ENCODE measurements around the gene MLXIP. TPM values are rescaled to one million over a fixed set of nuclear protein-coding genes. Genes with fewer than 3 reads are reported as not detected.

Gene MLXIP
- total and polyA plus RNA-seq, 2 experiments from 2014 or later, result 16.2 to 23.0 TPM

GRCh38 chr12:122111089-122111641, 32.6 kb downstream of the MLXIP start:
- H3K4me3 ChIP-seq, result no peak overlapping the region
- Mint-ChIP-seq H3K27ac (no peak overlapping the region; the same call in 1 of the 2 replicates), H3K27me3 (ENCODE audit: insufficient read depth, low read depth, poor library complexity) (peaks cover 2% of the 10 kb centered on the region), H3K9me3 (no peaks in the 10 kb centered on the region), H3K36me3 (ENCODE audit: low read depth) (no peaks in the 10 kb centered on the region), H3K4me3 (no peak overlapping the region), H3K4me1 (peaks cover 8% of the 10 kb centered on the region; the same call in 2 of the 3 replicates)
- H2AFZ ChIP-seq, result no peak overlapping the region
- H3K27me3 ChIP-seq (ENCODE audit: insufficient read depth), result no peaks in the 10 kb centered on the region
- H3F3A ChIP-seq (replicated peaks; ENCODE audit: low read depth), result no peaks in the 10 kb centered on the region
- no peaks in the 10 kb centered on the region for H3K36me3 ChIP-seq (ENCODE audit: insufficient read depth)
- peaks cover 4% of the 10 kb centered on the region for H4K20me1 ChIP-seq (replicated peaks; ENCODE audit: insufficient read depth)
- TF ChIP-seq CTCF (conservative IDR thresholded peaks at IDR 0.05; ENCODE audit: low read depth in 2 of 2), result no peak
- TF ChIP-seq ZNF114 (CRISPR knock-in tag; IDR thresholded peaks at IDR 0.05), result no peak
- TF ChIP-seq JUNB (IDR thresholded peaks at IDR 0.05; ENCODE audit: unreplicated experiment), result no peak
- no peak for TF ChIP-seq REST (IDR thresholded peaks at IDR 0.05; ENCODE audit: unreplicated experiment)
- TF ChIP-seq CREB1 (CRISPR knock-in tag; IDR thresholded peaks at IDR 0.05; ENCODE audit: low read depth), result no peak
- no peak for TF ChIP-seq POLR2AphosphoS5 (IDR thresholded peaks at IDR 0.05; ENCODE audit: low read depth)
- no peak for TF ChIP-seq ETS1 (IDR thresholded peaks at IDR 0.05)
- no peak for TF ChIP-seq STAT1 (IDR thresholded peaks at IDR 0.05; ENCODE audit: unreplicated experiment)
- TF ChIP-seq EZH2phosphoT487 (IDR thresholded peaks at IDR 0.05; ENCODE audit: unreplicated experiment), result no peak
- TF ChIP-seq NANOG (IDR thresholded peaks at IDR 0.05; ENCODE audit: borderline replicate concordance), result no peak
- no peak for TF ChIP-seq EZH2 (IDR thresholded peaks at IDR 0.05; ENCODE audit: low read depth, unreplicated experiment)
- TF ChIP-seq ZNF462 (CRISPR knock-in tag; IDR thresholded peaks at IDR 0.05), result no peak
- TF ChIP-seq ZNF331 (CRISPR knock-in tag; IDR thresholded peaks at IDR 0.05; ENCODE audit: low read depth), result no peak
- H3K79me2 ChIP-seq (replicated peaks; ENCODE audit: insufficient read depth), result peaks cover 27% of the 10 kb centered on the region
- no peak for ATAC-seq
- no peak overlapping the region for H3K27ac ChIP-seq (ENCODE audit: low read depth)
- H3K4me2 ChIP-seq, result no peak overlapping the region
- DNase-seq (ENCODE audit: low spot score), result no peak
- H3K4me1 ChIP-seq (ENCODE audit: insufficient read depth), result peaks cover 5% of the 10 kb centered on the region; the same call in 1 of the 2 replicates
- no peaks in the 10 kb centered on the region for H3K9me2 ChIP-seq (ENCODE audit: insufficient read depth)
